Measurements from ENCODE around the gene STX1A.

GRCh38 chr7:73682745-73683055 lies 36.8 kb downstream of the STX1A start:
- TF ChIP-seq CTCF (IDR thresholded peaks at IDR 0.05): no peak
- TF ChIP-seq EP300 (IDR thresholded peaks at IDR 0.05): no peak
- no peak for TF ChIP-seq POLR2A (IDR thresholded peaks at IDR 0.05)

Measured in tibial nerve (tissue), 4 donors.